ENCODE measurements around the gene SYNGAP1. TPM values are rescaled to one million over a fixed set of nuclear protein-coding genes. Genes with fewer than 3 reads are reported as not detected.

SYNGAP1 gene
- total RNA-seq, 1 donor from 2014 or later, result 5.2 TPM

DNA sequence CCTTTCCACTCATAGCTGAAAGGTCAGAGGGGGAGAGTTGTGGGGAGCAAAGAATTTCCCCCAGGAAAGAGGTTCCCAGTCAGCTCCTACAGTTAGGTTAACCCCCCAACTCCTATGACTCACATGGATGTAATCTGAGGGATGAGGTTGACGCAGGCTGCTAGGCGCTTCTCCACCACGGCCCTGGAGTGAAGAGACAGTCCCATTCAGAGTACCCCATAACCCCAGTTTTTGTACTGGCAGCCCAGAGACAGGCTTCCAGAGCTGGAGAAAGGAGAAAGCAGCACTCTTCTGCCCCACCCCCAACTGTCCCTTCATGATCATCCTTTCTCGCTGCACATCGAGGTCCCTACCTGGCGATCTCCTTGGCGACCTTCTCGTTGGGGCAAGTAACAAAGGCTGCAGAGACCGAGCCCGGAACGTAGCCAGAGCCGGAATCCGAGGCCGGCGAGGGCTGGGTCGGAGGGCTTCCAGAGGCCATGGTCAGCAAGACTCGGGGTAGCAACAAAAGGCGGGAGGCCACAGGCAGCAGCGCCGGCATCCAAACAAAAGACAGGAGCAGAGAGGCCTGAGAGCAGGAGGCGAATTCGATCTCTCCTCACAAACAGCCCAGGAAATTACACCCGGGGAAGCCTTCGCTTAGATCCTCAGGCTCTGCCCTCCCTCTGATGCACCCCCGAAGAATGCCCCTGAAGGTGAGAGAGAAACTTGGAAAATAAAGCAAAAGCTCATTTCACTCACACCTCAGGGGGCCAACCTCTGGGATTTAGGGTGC is 2.5 kb upstream of the SYNGAP1 start:
- ATAC-seq, result no peak
- DNase-seq (ENCODE audit: missing footprints), result no peak
- intact Hi-C loops (cut with DNase I), result loop anchor here (10.0 kb wide), 2 partner anchors 133 to 277 kb away; partner anchors contain the start of genes PFDN6 and WDR46

DNA sequence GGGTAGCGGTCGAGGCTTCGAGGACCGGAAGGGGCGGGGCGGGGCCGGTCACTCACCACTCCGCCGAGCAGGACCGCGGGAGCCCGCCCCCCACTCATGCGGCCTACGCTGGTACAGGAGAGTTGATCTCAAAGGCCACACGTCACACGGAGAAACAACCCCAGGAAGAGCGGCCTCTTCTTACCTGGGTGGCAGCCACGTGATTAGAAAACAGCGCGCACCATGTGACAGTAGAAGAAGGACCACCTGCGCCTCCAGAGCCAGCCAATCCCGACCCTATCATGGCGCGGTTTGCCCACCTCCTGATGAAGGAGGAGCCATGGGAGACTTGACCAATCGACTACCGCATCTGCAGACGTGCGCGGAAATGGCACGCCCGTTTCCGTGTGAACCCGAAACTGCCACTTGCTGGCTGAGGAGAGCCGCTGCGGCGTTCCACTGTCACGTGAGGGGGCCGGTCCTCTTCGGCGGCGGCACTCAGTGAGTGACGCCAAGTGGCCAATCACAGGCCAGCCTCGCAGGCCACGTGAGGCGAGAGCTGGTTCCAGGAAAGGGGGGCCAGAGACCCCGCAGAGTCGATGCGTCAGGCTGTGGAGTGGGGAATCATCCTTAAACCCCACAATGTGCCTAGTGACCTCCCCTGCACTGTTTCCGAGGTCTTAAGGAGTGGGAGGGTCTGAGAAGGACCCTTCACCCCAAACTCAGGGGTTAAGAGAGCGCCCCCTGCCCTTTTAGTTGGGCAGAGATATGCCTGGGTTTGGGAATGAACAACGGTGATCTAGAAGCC is 1.8 kb upstream of the SYNGAP1 start, which contains the start of gene CUTA:
TSS of gene CUTA (minus strand) at position 205 of the 787 bp plus-strand sequence. CDS start at position 98, 107 bp downstream.
- intact Hi-C loops (cut with DNase I), result loop anchor here (10.0 kb wide), 2 partner anchors 133 to 277 kb away; partner anchors contain the start of genes PFDN6 and WDR46
- ATAC-seq, result peak; percentile 95
- DNase-seq (ENCODE audit: missing footprints), result peak; percentile 99

DNA sequence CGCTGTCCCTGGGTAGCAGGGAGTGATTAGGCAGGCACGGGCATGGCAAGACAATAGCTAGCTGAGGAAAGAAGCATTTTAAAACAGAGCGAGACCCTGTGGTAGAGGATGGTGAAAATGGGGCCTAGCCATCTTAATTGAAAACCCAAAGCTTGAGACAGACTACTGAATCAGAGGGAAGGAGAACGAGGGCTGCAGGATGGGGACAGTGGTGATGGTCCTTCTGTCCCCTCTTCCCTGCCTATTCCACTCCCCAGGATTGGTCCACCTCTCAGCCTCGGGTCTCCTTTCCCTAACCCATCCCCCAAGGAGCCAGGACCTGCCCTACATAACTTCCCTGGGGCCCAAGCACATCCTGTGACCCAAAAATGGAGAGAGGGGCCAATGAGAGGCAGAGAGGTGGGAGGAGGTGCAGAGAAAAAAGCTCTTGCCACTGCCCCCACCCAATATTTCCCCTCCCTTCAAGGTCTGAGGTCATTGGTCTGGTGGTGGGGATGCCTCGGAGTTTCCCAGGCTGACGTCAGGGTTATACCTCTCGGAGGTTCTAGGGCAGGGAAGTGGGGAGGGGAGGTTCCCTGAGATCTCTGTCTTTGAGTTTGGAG is 1.1 kb upstream of the SYNGAP1 start:
- intact Hi-C loops (cut with DNase I), result loop anchor here (10.0 kb wide), 2 partner anchors 134 to 276 kb away; partner anchors contain the start of genes PFDN6 and WDR46
- no peak for DNase-seq (ENCODE audit: missing footprints)
- no peak for ATAC-seq

DNA sequence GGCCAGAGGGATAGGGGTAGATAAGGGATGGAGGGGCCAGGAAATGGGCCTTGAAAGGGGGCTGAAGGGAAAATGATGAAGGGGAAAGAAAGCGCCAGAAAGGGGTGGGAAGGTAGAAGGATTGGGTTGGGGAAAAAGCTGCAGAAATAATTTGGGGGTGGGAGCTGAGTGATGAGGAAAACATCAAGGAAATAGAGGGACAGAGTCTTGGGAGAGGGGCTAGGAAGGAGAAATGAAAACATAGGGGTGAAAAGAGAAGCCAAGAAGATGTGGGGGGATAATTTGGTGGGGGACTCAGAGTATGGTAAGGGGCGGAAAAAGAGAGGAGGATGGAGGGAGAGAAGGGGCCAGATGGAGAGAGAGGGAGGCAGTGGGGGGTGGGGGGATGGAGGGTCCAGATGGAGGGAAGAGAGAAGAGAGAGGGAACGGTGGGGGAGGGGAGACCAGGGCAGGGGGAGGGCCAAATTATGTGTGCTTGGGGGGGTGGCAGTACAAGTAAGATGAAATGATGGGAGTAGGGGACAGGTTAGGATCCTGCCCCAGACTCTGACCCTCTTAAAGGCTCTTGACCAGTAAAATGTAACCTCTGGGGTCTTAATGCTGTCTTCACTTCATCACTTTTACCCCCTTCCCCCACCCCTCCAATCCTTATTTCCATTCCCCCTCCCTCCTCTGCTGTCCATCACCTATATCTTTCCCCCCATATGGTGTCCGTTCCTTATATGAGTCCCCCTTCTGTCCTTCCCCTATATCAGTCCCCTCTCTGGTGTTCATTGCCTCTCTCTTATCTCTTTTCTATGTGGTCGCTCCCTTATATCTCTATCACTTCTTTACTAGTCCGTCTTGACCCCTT is 852 bp downstream of the SYNGAP1 start:
- ATAC-seq, result no peak
- no peak for DNase-seq (ENCODE audit: missing footprints)
- intact Hi-C loops (cut with DNase I), result loop anchor here (10.0 kb wide), 1 partner anchor 154 kb away; no protein-coding TSS in a partner anchor

DNA sequence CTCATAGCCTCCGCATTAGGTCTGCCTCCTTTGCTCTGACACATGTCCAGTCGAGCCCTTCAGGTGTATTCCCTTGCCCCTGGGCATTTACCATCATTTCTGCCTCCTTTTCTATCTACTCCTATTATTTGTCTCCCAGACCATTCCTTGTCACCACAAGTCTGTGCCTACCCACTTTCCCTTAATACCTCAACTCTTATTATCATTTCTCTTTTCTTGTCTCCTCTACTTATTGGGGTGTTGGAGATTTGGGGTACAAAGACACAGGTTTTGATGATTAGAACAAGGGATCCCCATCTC is 1.4 kb downstream of the SYNGAP1 start:
- ATAC-seq (no peak), DNase-seq (ENCODE audit: missing footprints) (no peak)
- intact Hi-C loops (cut with DNase I), result loop anchor here (10.0 kb wide), 1 partner anchor 154 kb away; no protein-coding TSS in a partner anchor

DNA sequence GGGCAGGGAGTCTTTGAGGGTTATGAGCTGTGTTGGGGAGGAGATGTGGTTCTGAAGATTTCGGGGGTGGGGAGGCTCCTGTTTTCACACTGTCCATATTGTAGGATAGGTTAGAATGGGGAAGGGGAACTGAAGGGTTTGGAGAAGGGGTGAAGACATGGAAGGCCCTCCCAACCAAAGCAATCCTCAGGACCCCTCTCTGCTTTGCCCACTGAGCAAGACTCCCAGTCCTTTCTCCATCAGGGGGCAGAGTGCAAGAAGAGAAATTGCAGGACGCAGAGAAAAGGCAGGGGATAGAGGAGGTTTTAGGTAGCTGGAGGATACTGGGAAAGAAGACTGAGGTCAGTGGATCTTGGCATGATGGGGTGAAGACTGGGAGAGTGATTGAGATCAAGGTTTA is 3.9 kb downstream of the SYNGAP1 start:
- intact Hi-C loops (cut with DNase I), result loop anchor here (2.0 to 10.0 kb wide), 2 partner anchors 33 to 151 kb away; partner anchors contain the start of gene KIFC1

DNA sequence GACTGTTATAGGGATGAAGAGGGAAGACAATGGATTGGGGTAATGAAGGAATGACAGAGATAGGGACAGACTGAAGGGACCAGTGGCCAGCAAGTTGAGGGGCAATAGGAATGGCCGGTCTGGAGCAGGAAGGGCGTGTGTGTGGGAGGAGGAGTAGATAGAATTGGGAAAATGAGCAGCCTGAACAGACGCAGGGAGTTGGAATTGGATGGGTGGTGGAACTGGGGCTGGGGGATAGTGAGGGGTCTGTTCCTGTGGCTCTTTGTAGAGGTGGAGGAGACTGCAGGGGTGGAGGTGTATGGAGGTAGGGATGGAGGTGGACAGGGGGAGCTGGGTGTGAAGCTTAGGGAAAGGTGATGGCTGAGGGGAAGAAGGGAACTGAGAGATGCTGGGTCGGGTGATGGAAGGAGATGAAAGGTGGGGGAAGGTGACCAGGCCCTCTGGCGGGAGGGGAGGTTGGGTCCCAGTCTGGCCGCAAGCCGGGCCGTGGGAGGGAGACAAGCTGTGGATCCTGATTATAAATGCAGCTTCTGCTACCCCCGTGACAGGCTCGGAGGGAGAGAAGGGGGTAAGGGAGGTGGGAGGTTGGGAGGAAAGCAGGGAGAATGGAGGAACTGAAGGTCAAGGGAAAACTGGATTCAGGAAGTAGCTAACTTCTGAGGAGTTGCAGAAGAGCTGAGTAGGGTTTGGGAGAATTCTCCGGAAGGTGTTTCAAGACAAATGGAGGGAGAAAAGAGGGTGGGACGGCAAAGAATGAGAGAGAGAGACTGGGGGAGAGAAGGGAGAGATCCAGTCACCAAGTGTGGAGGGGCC is 5.2 kb downstream of the SYNGAP1 start:
- DNase-seq (ENCODE audit: missing footprints) (no peak), ATAC-seq (no peak)
- intact Hi-C loops (cut with DNase I), result loop anchor here (2.0 to 10.0 kb wide), 2 partner anchors 34 to 150 kb away; partner anchors contain the start of gene KIFC1

More for the DNA sequence above, 3.9 kb downstream of the SYNGAP1 start:
- DNase-seq (ENCODE audit: missing footprints) (no peak), ATAC-seq (no peak)

DNA sequence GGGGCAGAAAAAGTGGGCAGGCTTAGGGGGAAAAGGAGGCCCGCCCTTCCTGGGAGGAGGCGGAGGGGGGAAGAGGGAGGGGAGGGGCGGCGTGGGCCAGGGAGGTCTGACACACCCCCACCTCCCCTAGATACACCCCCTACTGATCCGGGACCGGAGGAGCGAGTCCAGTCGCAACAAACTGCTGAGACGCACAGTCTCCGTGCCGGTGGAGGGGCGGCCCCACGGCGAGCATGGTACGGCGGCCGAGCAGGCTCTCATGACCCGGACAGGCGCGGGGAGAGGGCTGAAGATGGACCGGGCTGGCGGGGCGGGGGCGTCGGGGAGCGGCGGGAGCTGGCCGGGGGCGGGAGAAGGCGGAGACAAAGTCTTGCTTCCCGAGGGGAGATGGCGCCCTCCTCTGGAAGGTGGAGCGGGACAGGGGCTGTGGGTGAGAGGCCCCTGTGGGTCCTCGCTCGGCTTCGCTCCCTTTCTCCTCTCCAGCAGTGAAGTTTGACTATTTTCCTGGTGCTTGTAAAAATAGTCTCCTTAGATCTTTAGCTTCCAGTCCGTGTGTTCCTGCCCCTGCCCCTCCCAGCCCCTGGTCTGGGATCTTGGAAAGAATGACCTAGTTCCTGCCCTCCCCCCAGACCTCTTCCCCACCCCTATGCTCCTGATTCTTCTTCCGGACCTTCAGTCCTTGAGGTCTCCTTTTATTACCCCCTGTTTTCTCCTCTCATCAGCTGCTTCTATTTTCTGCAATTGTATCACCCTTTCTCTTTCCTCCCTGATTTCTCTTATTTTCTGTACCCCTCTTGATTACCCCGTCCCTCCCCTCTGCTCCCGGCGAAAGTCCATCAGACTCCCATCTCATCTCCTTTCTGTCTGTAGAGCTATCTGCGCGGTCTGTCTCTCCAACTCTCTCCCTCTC is 6.1 kb downstream of the SYNGAP1 start:
- ATAC-seq (peak; percentile 87), DNase-seq (ENCODE audit: missing footprints) (peak; percentile 89)
- intact Hi-C loops (cut with DNase I), result loop anchor here (2.0 to 10.0 kb wide), 2 partner anchors 35 to 149 kb away; partner anchors contain the start of gene KIFC1

DNA sequence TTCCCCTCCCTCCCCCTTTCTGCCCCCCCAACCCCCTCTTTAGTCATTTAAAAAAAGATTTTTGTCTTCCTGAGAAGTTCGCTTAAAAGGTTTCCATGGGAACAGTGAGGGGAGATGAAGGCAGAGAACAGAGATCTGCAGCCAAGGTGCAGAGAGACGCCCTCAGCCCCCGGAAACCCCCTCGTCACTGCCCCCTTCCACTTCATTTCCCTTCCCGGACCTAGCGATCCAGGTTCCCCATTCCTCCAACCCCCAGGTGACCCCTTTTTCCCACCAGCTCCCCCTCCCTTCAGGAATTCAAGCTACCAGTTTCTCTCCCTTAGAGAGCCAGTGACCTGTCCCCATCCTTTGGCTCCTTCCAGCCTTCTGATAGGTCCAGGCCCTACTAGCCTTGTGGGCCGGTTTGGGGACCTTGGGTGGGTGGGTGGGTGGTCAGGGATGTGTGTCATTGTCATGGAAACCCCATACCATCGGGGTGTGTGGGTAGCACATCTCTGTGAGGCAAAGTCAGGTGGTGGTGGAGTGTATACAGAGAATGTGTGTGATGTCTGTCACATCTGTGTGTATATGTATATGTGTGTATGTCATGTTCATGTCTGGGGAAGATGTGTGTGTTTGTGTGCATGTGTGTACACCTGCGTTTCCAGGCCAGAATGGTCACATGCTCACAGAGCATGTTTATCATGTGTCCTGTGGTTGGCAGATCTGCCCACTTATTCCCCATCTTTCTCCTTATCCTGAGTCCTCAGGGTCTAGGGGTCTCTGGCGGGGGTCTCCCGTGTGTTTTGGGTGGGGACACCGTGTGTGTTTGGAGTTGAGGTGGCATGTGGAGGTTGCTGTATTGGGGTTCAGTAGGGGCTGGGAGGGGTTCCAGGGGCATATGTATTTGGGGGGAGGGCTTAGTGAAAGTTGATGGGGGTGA is 7.0 kb downstream of the SYNGAP1 start:
- intact Hi-C loops (cut with DNase I), result loop anchor here (10.0 kb wide), 1 partner anchor 148 kb away; no protein-coding TSS in a partner anchor
- ATAC-seq (no peak), DNase-seq (ENCODE audit: missing footprints) (no peak)

DNA sequence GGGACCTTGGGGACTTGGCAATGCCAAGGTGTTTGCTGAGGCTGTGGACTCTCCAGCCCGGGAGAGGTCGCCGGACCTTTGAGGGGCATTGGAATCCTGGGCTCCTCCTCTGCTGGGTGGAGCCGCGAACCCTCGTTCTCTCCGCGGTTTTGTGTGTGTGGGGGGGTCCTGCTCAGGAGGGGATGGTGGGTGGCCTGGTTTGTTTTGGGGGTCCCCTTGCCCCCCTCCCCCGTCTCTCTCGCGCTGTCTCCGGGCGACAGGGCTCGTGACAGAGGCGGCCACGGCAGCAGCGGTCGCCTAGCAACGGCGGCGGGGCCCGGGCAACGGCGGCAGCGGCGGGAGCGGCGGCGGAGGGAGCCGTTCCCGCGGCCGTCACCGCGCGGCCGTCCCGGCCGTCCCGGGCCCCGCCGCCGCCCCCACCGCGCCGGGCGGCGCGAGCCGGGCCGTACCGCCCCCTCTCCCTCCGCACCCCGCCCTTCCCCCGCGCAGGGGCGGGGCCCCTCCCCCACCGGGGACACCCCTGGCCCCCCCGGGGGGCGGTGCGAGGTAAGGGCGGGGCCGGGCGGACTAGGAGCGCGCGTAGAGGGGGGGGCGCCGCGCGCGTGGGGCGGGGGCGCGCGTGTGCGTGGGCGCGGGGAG is 7.8 kb downstream of the SYNGAP1 start:
- intact Hi-C loops (cut with DNase I), result loop anchor here (10.0 kb wide), 1 partner anchor 147 kb away; no protein-coding TSS in a partner anchor
- DNase-seq (ENCODE audit: missing footprints), result peak; percentile 79
- no peak for ATAC-seq

DNA sequence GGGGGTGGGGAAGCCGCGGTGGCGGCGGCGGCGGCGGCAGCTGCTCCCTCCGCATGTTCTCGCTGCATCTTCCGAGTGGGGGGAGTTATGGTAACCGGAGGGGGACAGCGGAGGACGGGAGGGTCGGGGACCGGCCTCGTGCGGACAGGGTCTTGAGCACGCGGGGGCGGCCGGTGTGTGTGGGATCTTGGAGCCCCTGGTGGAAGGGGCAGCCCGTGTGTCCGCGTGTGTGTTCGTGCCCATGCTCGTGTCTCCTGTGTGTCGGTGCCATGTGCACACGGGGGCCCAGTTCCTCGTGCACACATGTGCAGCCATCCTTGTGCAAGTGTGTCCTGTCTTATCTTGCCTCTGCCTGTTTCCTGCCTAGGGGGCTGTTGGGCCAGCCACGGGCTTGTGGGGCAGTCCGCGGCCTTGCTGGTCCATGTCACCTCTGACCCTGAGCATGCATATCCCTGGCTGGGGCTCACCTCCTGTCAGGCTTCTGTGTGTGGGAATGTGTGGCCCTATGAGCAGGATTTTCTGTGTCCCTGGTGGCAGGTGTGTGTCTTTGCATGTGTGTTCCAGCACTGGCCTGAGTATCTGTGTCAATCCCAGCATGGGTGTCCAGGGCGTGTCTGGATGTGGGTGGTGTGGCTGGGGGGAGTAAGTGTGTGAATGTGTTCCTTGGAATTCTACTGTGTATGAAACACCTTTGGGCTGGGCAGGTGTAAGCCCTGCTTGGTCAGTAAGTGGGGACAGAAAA is 8.5 kb downstream of the SYNGAP1 start:
- no peak for ATAC-seq
- DNase-seq (ENCODE audit: missing footprints), result peak; percentile 55
- intact Hi-C loops (cut with DNase I), result loop anchor here (10.0 kb wide), 1 partner anchor 146 kb away; no protein-coding TSS in a partner anchor

DNA sequence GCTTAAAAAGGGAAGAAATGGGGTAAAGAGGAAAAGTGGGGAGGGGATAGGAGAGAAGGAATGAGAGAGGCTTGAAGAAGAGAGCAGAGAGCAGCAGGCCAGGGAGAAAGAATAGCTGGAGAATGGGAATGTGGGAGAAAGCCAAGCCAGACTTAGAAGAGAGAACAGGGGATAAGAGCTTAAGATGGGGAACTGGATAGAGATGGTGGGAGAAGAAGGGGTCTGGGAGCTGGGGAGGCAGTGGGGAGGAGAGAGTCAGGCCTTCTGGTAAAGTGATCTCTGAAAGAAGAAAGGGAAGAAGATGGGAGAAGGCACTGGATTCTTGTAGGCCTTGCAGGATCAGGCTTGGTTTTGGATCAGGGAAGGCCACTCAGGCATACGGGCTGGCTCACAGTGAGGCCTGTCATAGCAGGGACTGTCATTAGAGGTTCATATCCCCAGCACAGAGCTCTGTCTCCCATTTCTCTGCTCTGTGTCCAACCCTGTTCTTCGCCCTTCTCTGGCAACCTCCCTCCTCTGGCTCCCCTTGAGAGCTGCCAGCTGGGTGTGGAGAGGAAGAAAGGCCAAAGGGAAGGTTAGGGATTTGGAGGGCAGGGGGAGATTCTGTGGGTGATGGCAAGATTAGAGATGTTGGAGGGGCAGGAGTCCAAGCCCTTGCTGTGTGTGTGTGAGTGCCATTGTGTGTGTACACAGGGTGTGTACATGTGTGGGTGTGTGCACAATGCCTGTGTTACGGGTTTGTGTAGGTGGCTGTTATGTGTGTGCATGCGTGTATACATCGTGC is 9.3 kb downstream of the SYNGAP1 start:
- DNase-seq (ENCODE audit: missing footprints), result no peak
- no peak for ATAC-seq
- intact Hi-C loops (cut with DNase I), result loop anchor here (10.0 kb wide), 1 partner anchor 146 kb away; no protein-coding TSS in a partner anchor

DNA sequence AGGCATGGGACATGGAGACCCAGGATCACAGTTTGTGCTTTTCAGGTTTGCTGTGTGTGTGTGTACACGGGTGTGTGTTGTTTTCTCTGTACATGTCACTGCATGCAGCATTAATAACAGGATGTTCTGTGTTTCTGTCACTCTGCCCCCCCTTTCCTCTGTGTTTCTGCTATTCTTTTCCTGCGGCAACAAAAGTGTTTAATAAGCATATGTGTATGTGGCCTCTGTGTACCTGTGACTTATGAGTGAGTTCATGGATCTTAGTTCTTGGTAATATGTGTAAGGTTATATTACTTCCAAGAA is 9.8 kb downstream of the SYNGAP1 start:
- intact Hi-C loops (cut with DNase I), result loop anchor here (10.0 kb wide), 1 partner anchor 145 kb away; no protein-coding TSS in a partner anchor
- ATAC-seq (no peak), DNase-seq (ENCODE audit: missing footprints) (no peak)

Measured in Right ventricle myocardium inferior (tissue), 1 donor.